ENCODE data around the gene DLX2.

The DLX2 gene

GRCh38 chr2:172107690-172108586 lies 5.2 kb upstream of the DLX2 start:
- no peak for DNase-seq (ENCODE audit: low spot score)

GRCh38 chr2:172106108-172106961 lies 3.6 kb upstream of the DLX2 start:
- peak; percentile 68 for DNase-seq (ENCODE audit: low spot score)

- DNase-seq (ENCODE audit: low spot score): no peak
Observed at GRCh38 chr2:172105471-172106107, 2.9 kb upstream of the DLX2 start.

GRCh38 chr2:172103471-172104272 lies 972 bp upstream of the DLX2 start:
- DNase-seq (ENCODE audit: low spot score): peak; percentile 91

- DNase-seq (ENCODE audit: low spot score): peak; percentile 23
Observed at GRCh38 chr2:172101821-172102390, 794 bp downstream of the DLX2 start.

GRCh38 chr2:172100935-172101820 lies 1.5 kb downstream of the DLX2 start:
- DNase-seq (ENCODE audit: low spot score): no peak

GRCh38 chr2:172100080-172100934 lies 2.4 kb downstream of the DLX2 start:
- DNase-seq (ENCODE audit: low spot score): no peak

GRCh38 chr2:172099472-172100079 lies 3.1 kb downstream of the DLX2 start:
- no peak for DNase-seq (ENCODE audit: low spot score)

GRCh38 chr2:172098650-172099471 lies 3.8 kb downstream of the DLX2 start:
- DNase-seq (ENCODE audit: low spot score): peak; percentile 46

- no peak for DNase-seq (ENCODE audit: low spot score)
Observed at GRCh38 chr2:172098287-172098649, 4.4 kb downstream of the DLX2 start.

GRCh38 chr2:172097557-172098131 lies 5.1 kb downstream of the DLX2 start:
- no peak for DNase-seq (ENCODE audit: low spot score)

GRCh38 chr2:172096626-172097547 lies 5.8 kb downstream of the DLX2 start:
- DNase-seq (ENCODE audit: low spot score): peak; percentile 35

- peak; percentile 26 for DNase-seq (ENCODE audit: low spot score)
Observed at GRCh38 chr2:172095905-172096625, 6.6 kb downstream of the DLX2 start.

- peak; percentile 65 for DNase-seq (ENCODE audit: low spot score)
Observed at GRCh38 chr2:172095146-172095904, 7.4 kb downstream of the DLX2 start.
